Measurements from ENCODE around the gene IFT27.
A peak's percentile ranks its signal among the peaks of the same experiment; 100 is the strongest.

Gene IFT27

DNA sequence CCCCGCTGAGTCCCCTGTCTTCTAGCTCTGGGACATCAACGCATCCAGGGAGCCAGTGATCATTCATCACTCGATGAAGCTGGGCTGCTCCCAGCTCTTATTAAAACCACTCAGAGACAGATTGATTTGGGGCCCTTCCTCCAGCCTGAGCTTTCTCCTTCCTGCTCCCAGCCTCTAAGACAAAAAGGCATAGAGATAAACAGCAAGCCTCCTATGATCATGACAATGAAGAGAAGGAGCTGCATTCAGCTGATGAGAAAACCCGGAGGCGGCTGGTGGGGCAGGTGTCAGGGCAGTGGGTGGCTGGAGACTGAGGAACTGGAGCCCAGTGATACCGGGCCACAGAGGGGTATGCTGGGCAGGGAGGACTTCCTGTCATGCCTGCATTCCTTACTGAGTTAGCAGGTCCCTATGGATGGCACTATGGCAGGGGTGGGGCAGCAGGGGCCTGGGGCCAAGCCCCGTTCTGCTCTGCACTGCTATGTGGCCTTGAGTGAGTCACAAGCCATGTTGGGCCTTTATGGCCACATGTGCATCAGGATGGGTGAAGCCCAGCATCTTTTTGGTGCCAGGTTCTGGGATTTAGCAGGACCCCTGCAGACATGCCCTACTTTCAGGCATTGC is 20.7 kb upstream of the IFT27 start:
- no peak for DNase-seq

DNA sequence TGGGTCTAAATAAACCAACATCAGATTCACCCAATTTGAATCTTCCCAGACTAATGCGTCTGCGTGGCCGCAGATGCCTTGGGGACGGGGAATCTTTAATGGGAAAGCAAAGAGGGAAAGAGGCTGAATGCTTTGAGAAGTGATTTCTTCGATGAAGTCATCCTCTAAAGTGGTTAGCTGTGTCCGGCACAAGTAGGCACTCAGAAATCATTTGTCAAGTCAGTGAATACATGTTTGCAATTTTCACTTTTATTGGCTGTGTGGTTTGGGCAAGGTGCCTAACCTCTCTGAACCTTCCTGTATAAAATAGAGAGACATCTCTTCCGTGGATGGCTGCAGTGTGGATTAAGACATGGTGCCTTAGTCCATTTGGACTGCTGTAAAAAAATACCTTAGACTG is 19.7 kb upstream of the IFT27 start:
- DNase-seq = no peak

DNA sequence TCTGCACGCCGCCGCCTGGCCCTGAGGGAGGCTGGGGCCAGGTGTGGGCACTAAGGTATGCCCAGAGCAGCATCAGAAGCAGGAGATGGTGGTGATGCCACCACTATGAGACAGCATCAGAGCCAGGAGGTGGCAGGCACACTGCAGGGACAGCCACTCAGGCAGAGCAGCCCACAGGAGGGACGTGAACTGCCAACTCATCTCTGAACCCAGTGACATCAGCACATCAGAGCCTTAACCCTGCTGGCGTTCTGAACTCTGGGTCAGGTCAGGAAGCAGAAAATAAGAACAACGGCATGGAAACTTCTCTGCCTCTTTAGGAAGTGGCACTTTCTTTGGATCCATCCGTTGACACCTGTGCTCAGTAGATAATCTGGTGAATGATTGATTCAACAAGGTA is 14.7 kb upstream of the IFT27 start:
- peak; percentile 86 for DNase-seq

DNA sequence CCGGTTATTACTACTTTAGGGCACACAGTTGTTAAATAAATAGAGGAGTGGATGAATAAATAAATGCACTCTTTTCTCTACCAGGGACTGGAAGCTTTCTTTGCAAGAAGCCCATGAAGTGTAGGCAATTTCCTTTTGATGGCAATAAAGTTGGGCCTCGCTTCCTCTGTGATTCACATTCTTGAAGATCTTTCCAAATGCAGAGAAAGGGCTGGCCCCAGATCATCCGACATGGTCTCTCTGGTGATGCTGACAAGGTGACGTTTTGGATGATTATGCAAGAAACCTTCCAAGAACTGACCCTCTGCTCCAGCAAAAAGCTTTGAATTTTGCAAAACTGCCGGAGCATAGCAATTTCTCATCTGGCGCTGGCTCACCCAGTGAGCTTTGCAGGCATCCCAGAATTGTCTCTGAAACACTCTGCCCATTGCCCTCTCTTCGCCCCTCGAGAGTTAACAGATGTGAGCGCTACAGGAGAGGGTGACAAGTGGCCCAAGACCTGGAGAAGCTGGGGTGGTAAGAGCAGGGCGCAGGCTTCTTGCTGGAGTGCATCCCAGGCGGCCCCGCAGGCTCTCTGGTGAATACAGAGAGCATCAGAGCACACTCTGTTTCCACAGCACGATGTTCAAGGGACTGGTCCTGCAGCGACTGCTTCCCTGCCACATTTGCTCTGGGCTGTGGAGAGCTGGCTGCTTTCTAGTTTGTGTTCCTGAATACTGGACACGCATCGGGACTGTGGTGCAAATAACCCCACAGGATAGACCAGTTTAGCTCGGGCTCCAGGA is 11.5 kb upstream of the IFT27 start:
- no peak for DNase-seq

DNA sequence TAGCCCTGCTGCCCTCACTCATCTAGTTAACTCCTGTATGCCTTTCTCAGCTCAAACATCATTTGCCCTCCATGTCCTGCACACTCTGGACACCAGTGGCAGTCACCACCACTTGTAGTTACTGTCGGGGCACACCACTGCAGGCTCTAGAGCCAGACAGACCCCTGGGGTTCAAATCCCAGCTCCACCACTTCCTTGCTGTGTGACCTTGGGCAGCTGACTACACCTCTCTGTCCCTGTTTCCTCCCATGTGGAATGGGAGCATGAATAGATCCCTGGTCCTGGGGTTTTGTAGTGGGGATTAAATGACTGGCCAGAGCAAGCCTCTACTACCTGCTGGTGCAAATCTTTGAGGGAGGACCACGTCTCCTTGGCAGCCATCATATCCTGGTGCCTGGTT is 7.8 kb upstream of the IFT27 start:
- DNase-seq = no peak

DNA sequence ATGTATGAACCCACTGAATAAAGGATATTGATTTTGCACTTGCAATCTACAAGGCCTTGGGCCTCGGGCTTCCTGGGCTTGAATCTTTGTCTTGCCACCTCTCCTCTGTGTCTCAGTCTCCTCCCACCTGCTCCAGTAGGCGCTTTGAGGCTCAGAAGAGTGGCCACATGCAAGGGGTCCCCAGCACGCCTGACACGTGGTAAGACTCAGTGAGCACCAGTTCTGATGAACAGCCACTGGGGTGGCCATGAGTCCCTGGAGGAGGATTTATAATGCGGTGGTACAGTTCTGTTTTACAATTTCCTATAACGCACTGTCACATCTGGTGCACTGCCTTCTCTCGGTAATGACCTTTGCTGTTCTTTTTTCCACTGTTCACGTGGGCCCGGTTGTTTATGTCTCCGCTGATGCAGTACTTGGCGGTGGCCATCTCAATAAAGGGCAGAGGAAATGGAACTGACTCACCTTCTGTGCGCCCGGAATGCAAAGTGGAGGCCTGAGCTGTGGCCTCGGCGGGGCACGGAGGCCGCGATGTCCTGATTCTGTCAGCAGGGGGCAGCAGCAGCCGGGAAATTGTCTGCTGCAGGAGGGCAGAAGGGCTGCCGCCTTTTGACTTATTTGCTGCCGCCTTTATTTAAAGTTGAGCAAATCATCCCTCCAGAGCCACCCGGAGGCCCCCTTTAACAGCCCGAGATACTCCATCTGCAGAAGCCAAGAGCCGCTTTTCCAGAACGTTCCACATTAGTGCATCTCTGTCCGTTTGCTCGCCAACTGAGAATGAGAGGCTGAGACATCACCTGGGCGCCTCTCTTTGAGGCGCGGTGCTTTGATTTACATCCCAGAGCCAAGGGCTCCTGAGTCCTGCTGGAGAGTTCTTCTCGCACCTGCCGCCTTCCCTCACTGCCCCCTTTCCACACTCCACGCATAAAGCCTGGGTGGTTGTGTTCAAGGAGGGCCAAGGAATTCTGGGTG is 6.0 kb upstream of the IFT27 start:
- peak; percentile 92 for DNase-seq

DNA sequence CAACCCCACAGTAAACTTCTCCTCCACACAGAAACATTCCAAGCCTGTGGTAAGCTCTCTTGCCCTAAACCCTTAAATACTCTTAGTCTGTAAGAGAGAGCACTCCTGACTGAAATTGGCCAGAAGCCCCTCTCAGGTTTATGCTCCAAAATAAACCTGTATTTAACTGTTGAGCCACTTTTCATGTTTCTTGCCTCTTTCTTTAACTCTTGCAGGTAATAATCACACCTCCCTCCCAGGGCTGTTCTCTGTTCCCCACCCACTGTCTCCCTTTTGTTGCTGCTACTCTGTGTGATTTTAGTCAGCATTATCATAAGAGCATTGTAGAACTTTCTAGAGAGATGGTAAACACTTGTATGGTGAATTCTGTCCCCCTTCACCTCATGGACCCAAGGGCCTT is 2.1 kb upstream of the IFT27 start:
- DNase-seq = no peak

DNA sequence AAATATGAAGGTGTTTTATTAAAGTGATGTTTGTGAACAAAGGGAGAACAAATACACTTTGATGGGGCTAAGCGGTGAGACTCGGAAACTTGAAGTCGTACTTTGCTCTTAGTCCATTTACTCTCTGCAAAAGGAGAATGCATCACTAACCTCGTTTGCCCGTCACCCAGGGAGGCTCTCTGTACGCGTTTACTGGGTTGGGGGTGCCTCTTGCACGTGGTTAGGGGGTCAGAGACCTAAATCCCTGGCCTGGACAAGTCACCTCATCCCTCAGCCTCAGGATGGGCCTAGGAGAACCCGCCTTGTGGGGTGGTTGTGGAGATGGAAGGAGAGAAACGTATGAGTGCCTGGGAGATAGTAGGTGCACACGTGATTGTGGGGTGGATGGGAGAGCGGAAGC is 803 bp upstream of the IFT27 start:
- DNase-seq = no peak

DNA sequence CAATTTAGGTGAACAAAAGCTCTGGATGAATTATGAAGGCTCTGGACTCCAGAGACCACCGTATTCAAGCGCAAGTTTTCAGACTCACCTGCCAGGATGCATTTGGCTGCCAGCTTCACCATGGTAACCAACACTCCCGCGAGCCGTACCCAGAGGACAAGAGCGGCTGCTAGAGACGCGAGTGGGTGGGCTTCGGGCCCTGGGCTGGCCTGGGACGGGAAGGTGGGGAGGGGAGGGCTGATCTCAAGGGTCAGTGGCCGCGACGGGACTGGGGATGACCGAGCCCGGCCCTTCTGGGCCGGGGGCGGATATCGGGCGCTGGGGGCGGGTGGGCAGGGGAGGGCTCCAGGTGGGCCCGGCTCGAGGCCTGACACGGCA is 344 bp downstream of the IFT27 start:
- peak; percentile 34 for DNase-seq

DNA sequence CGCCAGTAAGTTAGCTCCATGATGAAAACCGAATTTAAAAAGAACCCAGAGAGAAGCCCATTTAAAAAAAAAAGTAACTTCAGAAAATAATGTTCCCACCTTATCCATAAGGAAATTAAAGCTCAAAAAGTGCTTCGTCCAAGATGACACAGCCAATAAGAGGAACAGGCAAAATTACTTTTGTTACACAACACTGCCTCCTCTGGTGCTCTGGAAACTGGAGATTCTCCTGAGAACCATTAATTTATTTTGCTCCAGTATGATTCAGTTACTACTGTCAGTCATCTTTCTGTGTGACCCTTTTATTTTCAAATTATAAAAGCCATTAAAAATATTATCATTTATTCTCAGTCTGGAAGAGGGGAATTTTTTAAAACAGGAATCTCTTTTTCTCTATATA is 2.0 kb downstream of the IFT27 start:
- DNase-seq = no peak

DNA sequence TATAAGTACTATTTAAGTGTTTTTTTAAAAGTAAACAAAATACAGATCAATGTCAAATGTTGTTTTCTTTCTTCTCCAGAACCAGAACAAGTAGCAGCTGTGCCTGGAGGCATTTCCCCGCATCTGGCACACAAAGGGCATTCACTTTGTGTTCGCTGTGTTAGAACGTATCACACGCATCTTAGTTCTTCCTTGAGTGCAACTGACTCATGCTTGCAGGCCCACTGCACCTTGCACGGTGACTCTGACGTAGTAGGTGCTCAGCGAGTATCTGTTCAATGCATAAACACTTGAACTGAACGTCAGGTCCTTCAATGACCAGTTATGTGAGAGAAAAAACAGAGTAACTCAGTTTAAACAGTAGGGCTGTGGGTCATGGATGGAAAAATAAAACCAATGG is 3.5 kb downstream of the IFT27 start:
- no peak for DNase-seq

DNA sequence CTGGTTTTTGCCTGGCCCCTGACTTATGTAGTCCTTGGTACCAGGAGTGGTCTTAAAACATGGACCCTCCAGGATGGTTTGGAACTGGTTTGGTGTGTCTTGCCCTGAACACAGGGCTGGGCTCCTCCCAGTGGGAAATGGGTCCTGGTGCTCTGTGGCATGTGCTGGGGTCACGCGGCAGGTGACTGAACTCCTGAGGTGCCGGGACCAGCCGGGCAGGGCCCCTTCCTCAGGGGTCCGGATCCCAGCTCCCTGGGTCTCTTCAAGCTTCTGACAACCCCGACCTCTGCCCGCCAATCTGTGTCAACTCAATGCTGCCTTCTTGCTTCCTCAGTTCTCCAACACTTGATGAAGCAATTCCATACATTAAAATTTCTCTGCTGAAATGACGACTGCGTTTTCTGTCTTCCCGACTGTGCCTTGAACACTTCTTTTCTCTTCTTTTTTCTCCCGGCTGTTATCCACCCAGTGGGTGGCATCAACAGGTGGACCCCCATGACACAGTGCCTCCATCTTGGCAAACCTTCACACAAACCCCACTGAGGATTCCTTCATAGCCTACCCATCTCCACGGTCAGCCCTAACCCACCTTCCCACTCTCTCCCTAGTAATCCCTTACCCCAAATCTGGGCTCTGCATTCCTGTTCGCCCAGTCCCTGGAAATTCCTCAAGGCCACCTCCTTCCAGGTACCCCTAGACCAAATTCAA is 4.4 kb downstream of the IFT27 start:
- no peak for DNase-seq

DNA sequence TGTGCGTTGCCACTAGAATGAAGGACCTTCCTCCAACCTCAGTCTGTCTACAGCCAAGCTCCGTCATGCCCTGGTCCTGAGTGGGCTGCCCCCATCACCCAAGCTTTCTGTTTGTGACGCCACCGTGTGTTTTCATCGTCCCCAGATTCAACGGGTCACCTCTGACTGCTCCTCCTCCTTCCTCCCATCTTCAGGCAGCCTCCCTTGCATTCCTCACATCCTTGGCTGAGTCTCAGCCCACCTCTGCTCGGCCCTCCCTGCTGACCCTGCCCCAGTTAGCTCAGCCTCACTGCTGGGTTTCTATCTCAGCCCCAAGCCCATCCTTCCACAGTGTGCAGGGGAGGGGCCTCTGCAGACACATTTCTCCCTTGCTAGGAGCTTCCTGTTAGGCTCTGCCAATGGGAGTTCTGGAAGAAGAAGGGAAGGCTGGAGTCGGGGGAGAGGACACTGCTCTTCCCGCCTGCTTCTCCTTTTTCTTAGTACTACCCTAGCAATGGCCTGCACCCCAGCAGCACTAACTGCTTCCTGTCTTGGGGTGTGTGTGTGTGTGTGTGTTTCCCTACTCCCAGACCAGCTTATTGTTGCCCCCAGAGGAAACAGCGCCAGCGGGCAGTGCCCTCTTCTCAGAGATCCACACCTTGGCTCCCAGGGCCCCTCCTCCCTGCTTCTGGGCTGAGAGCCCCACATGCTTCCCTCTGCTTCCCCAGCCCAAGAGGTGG is 5.2 kb downstream of the IFT27 start:
- DNase-seq = no peak

DNA sequence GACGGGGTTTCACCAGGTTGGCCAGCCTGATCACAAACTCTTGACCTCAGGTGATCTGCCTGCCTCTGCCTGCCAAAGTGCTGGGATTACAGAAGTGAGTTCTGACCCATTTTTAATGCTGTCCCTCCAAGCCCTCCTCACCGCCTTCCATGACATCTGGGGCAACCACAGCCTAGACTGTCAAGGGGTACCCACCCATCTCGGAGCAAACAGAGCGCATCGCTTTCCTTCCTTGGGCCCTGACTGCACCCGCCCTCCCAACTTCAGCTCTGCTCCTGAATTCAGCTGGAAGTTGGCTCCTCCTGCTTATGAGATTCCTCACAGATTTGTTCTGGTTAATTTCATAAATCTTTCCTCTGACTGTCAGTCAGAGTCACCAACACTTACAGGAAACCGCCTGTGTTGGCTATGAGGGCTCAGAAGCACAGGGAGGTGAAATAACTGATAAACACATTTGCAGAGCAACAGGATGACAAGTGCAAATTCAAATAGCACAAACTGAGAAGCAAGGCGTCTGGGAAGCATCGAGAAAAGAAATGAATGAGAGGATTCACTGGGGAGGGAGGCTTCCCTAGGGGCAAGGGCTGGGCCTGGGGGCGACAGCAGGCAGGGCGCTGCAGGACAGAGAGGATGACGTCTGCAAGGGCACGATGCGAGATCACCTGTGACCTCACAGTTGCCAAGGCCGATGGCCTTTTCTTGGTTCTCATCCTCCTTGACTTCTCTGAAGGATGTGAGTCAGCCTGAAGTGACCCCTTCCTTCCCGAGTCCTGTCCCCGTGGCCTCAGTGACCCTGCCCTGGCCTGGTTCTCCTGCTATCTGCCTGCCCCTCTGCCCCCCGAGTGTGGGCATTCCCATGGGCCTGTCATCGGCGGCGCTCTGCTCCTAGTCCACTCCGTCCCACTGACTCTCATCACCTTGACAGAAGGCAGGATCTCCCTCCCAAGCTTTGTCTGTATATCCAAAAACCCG is 6.1 kb downstream of the IFT27 start:
- no peak for DNase-seq

DNA sequence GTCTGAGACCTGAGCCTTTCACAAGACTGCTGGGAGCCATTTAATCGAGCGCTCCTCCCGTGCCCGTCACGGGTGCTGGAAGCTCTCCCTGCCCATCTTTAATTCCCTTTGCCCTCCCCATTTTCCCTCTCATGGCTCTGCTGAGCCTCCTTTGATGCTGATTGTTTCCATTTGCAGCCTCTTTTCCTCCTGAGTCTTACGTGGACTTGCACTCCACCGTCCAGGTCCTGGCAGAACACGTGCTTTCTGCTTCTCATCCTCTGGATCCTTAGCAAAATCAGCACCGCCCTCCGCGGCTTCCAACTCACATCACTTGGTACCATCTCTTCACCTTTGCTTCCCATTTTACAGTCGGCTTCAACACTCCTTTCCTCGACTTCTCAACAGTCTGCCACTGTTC is 7.3 kb downstream of the IFT27 start:
- DNase-seq = no peak

DNA sequence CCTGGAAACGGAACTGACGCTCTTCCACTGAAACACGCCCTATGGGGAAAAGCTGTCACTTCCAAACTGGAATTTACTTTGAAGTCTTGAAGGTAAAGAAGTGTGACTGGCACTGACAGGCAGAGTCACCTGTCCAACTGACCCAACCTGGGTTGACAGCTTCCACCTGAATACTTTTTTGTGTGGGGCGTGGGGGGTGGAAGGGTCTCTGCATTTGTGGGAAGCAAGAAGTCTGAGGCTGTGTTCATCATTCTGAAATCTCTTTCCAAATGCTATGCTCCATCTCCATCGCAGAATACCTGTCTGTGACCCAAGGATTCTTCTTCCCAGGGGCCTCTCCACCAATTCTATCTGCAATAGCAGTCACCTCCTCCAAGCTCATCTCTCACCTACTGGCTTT is 7.8 kb downstream of the IFT27 start:
- no peak for DNase-seq

DNA sequence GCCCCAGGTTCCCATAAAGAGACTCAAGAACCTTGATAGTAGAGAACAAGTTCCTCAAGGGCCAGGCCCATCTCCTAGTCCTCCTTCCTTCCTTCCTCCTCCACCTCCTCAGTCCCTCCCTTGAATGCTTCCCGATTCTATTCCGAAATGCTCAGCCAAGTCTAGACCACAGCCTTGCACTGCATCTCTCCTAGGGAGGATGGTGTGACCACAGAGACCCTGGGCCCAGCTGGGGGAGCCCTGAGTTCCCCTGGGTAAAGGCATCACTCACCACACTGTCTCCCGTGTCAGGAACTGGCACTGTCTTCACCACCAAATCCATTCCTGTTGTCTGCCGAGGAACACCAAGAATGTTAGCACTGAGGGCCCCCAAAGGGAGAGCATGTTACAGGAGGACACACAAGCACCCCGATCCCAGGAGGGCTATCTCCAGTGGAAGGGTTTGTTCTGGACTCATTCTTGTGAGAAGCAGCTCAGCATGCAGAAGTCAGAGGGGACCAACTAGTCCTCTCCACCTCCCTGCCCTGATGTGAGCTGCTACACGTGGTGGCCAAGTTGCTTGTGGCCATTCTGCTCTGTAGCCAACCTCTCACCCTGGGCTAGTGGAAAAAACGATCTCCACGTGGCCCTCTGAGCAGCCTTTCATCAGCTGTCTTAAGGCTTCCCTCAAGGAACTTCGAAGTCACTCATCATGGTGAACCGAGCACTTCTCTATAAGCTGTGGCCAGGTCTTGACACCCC is 8.7 kb downstream of the IFT27 start:
- no peak for DNase-seq

DNA sequence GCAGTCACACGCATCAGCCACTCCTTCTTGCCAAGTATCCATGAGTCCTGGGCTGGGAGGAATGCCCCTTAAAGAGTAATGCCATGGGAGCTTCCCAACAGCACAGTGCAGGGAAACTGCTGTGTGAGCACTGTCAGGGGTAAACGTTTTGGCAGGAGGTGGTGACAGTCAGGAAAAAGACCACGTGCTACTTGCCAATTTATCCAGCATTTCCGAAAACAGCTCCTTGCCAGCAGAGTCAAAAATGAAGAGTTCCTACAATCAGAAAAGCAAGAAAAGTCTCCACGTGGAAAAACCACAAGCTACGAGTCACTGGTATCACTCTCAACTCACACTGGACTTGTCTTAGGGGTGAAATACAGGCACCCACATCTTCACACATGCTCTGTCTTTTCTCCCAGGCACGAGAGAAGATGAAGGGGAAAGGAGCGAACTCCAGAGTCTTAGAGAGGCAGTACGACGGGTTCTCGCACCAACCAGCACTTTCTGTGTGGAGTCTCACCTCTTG is 9.9 kb downstream of the IFT27 start:
- DNase-seq = no peak

DNA sequence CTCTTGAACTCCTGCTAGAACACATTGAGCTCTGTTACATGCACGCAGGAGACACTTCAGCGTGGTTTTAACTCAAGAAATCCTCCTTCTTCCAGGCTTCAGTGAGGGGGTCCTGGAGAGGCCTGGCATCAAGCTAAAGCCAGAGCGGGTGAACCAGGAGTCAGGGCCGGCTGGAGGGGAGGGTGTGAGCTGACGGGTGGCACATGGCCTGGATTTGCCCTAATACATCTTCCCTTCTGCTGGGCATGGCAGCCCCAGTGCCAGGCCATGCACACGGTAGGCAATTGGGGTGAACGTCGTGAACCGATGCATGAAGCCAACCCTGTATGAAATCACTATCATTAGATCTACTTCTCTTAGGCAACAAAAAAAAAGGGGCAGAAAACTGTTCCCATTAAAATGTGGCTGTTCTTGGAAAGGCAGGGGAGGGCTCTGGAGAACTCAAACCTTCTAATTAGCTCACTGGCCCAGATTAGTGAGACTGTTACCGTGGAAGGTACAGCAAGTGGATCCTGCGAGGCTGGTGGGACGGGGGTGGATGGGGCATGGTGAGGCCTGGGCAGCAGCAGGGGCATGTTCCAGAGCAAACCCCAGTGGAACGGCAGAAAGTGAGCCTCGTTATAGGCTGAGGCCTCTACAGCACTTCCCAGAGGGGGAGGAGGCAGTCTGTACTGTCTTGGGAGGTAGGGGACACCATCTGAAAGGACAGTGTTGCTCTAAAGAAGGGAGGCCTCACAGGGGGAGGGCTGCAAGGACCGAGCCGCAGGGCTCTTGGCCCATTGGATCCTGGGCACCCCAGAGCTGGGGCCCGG is 10.6 kb downstream of the IFT27 start:
- no peak for DNase-seq
